ENCODE data around the gene GSTM4. TPM values are rescaled to one million over a fixed set of nuclear protein-coding genes. Genes with fewer than 3 reads are reported as not detected.
"Not testable (repeated sequence)": the region's sequence is repeated elsewhere in the genome, so short reads cannot be mapped to it uniquely, and the experiment has no call there.

Gene GSTM4
- total RNA-seq, 1 experiment from 2014 or later, result 5.8 TPM

DNA sequence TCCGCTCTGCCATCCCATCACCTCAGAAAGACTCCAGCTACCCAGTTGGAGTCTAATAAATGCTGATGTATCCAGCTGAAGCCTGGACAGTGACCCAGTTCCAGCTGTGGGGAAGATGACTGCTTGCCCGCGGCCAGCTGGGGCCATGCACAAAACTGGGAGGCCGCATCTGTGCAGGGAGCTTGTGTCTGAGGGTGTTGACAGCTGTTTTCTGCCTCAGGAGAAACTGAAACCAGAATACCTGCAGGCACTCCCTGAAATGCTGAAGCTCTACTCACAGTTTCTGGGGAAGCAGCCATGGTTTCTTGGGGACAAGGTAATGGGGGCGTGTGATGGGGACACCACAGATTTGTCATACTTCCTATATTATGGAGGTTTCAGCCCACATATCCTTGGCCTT, 15.2 kb downstream of the GSTM4 start:
- Mint-ChIP-seq H3K4me3 (ENCODE audit: unreplicated experiment) (no peak overlapping the region), H3K27me3 (ENCODE audit: insufficient read depth, unreplicated experiment) (no peaks in the 10 kb centered on the region), H3K4me1 (ENCODE audit: insufficient read depth, unreplicated experiment) (no peaks in the 10 kb centered on the region), H3K27ac (ENCODE audit: low read depth, unreplicated experiment) (no peak overlapping the region), H3K36me3 (ENCODE audit: insufficient read depth, unreplicated experiment) (no peaks in the 10 kb centered on the region), H3K9me3 (ENCODE audit: unreplicated experiment) (no peaks in the 10 kb centered on the region)
- intact Hi-C loops (cut with micrococcal nuclease), result no loop called here
- BruUV-seq (replicated peaks), result no TSS peak
- ChIA-PET POLR2A (interaction anchor here (1.2 kb wide), 1 partner anchor 121 kb away, joined by 3 read pairs; no protein-coding TSS in a partner anchor), CTCF (interaction anchor here (0.5 to 1.8 kb wide), 7 partner anchors 13 to 180 kb away, joined by 3 to 11 read pairs (median 3); no protein-coding TSS in a partner anchor)
- TF ChIP-seq, protein P1, sequence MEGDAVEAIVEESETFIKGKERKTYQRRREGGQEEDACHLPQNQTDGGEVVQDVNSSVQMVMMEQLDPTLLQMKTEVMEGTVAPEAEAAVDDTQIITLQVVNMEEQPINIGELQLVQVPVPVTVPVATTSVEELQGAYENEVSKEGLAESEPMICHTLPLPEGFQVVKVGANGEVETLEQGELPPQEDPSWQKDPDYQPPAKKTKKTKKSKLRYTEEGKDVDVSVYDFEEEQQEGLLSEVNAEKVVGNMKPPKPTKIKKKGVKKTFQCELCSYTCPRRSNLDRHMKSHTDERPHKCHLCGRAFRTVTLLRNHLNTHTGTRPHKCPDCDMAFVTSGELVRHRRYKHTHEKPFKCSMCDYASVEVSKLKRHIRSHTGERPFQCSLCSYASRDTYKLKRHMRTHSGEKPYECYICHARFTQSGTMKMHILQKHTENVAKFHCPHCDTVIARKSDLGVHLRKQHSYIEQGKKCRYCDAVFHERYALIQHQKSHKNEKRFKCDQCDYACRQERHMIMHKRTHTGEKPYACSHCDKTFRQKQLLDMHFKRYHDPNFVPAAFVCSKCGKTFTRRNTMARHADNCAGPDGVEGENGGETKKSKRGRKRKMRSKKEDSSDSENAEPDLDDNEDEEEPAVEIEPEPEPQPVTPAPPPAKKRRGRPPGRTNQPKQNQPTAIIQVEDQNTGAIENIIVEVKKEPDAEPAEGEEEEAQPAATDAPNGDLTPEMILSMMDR (IDR thresholded peaks at IDR 0.05; ENCODE audit: unreplicated experiment), result no peak
- DNase-seq (ENCODE audit: unreplicated experiment), result no peak

GRCh38 chr1:109673861-109674260, 18.0 kb downstream of the GSTM4 start:
- H3K27me3 Mint-ChIP-seq (ENCODE audit: insufficient read depth, unreplicated experiment); intact Hi-C loops (cut with micrococcal nuclease); H3K4me3 Mint-ChIP-seq (ENCODE audit: unreplicated experiment); CTCF ChIA-PET; BruUV-seq (replicated peaks); H3K9me3 Mint-ChIP-seq (ENCODE audit: unreplicated experiment); POLR2A ChIA-PET; H3K36me3 Mint-ChIP-seq (ENCODE audit: insufficient read depth, unreplicated experiment); H3K27ac Mint-ChIP-seq (ENCODE audit: low read depth, unreplicated experiment); DNase-seq (ENCODE audit: unreplicated experiment); H3K4me1 Mint-ChIP-seq (ENCODE audit: insufficient read depth, unreplicated experiment): not testable (repeated sequence)

DNA sequence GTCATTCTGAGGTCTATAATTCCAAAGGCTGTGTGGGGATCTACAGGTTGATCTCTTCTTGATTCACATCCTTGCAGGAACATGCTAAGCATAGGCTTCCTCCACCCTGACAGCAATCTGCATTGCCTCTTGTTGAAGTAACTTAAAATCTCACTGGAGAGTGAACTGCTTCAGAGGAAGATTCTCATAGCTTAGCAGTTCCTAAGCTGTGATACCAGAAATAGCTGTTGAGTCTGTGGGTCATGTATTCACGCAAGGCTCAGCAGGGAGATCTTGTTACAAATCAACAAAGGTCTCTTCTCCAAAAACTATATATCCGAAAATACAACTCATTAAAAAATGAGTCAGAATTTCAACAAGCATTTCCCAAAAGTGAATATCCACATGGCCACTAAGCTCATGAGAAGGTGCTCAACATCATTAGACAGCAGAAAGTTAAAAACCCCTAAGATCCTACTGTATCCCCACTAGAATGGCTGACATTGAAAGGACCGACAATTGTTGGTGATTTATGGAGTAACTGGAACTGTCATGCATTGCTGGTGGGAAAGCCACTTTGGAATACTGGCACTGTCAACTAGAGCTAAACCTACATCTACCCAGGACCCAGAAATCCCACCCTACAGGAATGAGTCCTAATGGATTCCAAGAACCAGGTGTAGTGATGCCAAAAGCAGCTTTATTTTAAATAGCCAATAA, 20.9 kb downstream of the GSTM4 start:
- H3K9me3 Mint-ChIP-seq (ENCODE audit: unreplicated experiment); POLR2A ChIA-PET; DNase-seq (ENCODE audit: unreplicated experiment); H3K4me1 Mint-ChIP-seq (ENCODE audit: insufficient read depth, unreplicated experiment); intact Hi-C loops (cut with micrococcal nuclease); H3K27me3 Mint-ChIP-seq (ENCODE audit: insufficient read depth, unreplicated experiment); H3K27ac Mint-ChIP-seq (ENCODE audit: low read depth, unreplicated experiment); CTCF ChIA-PET; H3K4me3 Mint-ChIP-seq (ENCODE audit: unreplicated experiment); BruUV-seq (replicated peaks); H3K36me3 Mint-ChIP-seq (ENCODE audit: insufficient read depth, unreplicated experiment): not testable (repeated sequence)

- no TSS peak for BruUV-seq (replicated peaks)
- Mint-ChIP-seq H3K27ac (ENCODE audit: low read depth, unreplicated experiment) (no peak overlapping the region), H3K4me1 (ENCODE audit: insufficient read depth, unreplicated experiment) (no peaks in the 10 kb centered on the region), H3K27me3 (ENCODE audit: insufficient read depth, unreplicated experiment) (no peaks in the 10 kb centered on the region), H3K9me3 (ENCODE audit: unreplicated experiment) (no peaks in the 10 kb centered on the region), H3K36me3 (ENCODE audit: insufficient read depth, unreplicated experiment) (no peaks in the 10 kb centered on the region), H3K4me3 (ENCODE audit: unreplicated experiment) (no peak overlapping the region)
- CTCF ChIA-PET, result interaction anchor here (0.6 kb wide), 1 partner anchor 251 kb away, joined by 4 read pairs; no protein-coding TSS in a partner anchor
- DNase-seq (ENCODE audit: unreplicated experiment), result no peak
- TF ChIP-seq, protein P1 (IDR thresholded peaks at IDR 0.05; ENCODE audit: unreplicated experiment), result no peak
- POLR2A ChIA-PET, result no interaction called here
- intact Hi-C loops (cut with micrococcal nuclease), result no loop called here
These were observed 21.6 kb downstream of the GSTM4 start for GRCh38 chr1:109677459-109677858.

- POLR2A ChIA-PET, result interaction anchor here (1.0 kb wide), 1 partner anchor 40 kb away, joined by 3 read pairs; no protein-coding TSS in a partner anchor
- intact Hi-C loops (cut with micrococcal nuclease); BruUV-seq (replicated peaks); H3K4me1 Mint-ChIP-seq (ENCODE audit: insufficient read depth, unreplicated experiment); CTCF ChIA-PET; H3K36me3 Mint-ChIP-seq (ENCODE audit: insufficient read depth, unreplicated experiment); H3K9me3 Mint-ChIP-seq (ENCODE audit: unreplicated experiment); H3K4me3 Mint-ChIP-seq (ENCODE audit: unreplicated experiment); DNase-seq (ENCODE audit: unreplicated experiment); H3K27me3 Mint-ChIP-seq (ENCODE audit: insufficient read depth, unreplicated experiment); H3K27ac Mint-ChIP-seq (ENCODE audit: low read depth, unreplicated experiment): not testable (repeated sequence)
These were observed 22.7 kb downstream of the GSTM4 start for GRCh38 chr1:109678637-109679036.

GRCh38 chr1:109684777-109685176, 28.9 kb downstream of the GSTM4 start:
- H3K4me1 Mint-ChIP-seq (ENCODE audit: insufficient read depth, unreplicated experiment); H3K9me3 Mint-ChIP-seq (ENCODE audit: unreplicated experiment); H3K27me3 Mint-ChIP-seq (ENCODE audit: insufficient read depth, unreplicated experiment); POLR2A ChIA-PET; H3K36me3 Mint-ChIP-seq (ENCODE audit: insufficient read depth, unreplicated experiment); H3K4me3 Mint-ChIP-seq (ENCODE audit: unreplicated experiment); DNase-seq (ENCODE audit: unreplicated experiment); BruUV-seq (replicated peaks); CTCF ChIA-PET; H3K27ac Mint-ChIP-seq (ENCODE audit: low read depth, unreplicated experiment); intact Hi-C loops (cut with micrococcal nuclease): not testable (repeated sequence)

DNA sequence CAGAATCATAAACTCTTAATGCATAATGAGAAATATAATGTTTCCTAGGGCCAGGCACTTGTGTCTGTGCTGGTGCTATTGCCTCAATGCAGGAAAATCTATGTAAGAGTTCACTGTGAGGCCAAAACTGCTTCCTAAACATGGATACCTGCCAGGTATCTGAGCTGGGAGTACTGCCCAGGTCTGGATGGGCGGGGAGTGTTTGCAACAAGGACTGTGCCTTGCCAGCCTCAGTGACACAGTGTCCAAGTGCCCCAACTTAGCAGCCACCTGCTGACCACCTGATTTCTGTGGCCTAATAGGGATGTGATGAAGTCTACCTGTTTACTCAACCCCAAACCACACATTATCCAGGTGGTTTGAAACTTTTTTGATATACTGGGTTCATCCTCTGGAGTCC, 29.5 kb downstream of the GSTM4 start:
- H3K36me3 Mint-ChIP-seq (ENCODE audit: insufficient read depth, unreplicated experiment); POLR2A ChIA-PET; H3K9me3 Mint-ChIP-seq (ENCODE audit: unreplicated experiment); CTCF ChIA-PET; intact Hi-C loops (cut with micrococcal nuclease); DNase-seq (ENCODE audit: unreplicated experiment); BruUV-seq (replicated peaks); H3K4me1 Mint-ChIP-seq (ENCODE audit: insufficient read depth, unreplicated experiment); H3K27me3 Mint-ChIP-seq (ENCODE audit: insufficient read depth, unreplicated experiment); H3K4me3 Mint-ChIP-seq (ENCODE audit: unreplicated experiment); H3K27ac Mint-ChIP-seq (ENCODE audit: low read depth, unreplicated experiment): not testable (repeated sequence)

DNA sequence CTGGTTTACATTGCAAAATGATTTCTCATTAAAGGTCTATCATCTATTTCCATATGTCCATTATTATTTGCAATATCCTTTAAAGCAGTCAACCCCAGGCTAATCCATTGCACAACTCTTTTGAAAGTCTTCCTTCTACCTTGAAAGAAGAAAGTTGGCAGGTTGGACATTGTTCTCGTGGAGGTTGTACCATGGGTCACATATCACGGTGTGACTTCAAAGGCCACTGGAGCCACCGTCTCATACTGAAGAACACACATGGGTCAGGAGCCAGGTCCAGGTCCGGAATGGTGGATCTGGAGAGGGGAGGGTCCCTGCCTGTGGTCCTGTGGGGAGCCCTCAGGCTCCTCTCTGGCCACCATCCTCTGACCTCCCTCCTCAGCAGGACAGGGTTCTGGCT, 30.0 kb downstream of the GSTM4 start:
- CTCF ChIA-PET; DNase-seq (ENCODE audit: unreplicated experiment); H3K36me3 Mint-ChIP-seq (ENCODE audit: insufficient read depth, unreplicated experiment); H3K4me3 Mint-ChIP-seq (ENCODE audit: unreplicated experiment); H3K27me3 Mint-ChIP-seq (ENCODE audit: insufficient read depth, unreplicated experiment); H3K9me3 Mint-ChIP-seq (ENCODE audit: unreplicated experiment); H3K27ac Mint-ChIP-seq (ENCODE audit: low read depth, unreplicated experiment); intact Hi-C loops (cut with micrococcal nuclease); POLR2A ChIA-PET; BruUV-seq (replicated peaks); H3K4me1 Mint-ChIP-seq (ENCODE audit: insufficient read depth, unreplicated experiment): not testable (repeated sequence)

Measured in MCF 10A (cell line).